Neutrophil (primary cell): Measurements from ENCODE around the gene NOX3.

Source experiments
- H3K27ac ChIP-seq: fragments of 200-600 bp; sonication (generic); 2 replicates; pipeline ENCODE4 v1.5.1; 2016; ENCODE audit warnings: mild to moderate bottlenecking, moderate library complexity
- H3K27me3 ChIP-seq: fragments of 200-600 bp; sonication (generic); 2 replicates; pipeline ENCODE4 v1.6.0; 2016; ENCODE audit warnings: mild to moderate bottlenecking
- H3K36me3 ChIP-seq: fragments of 200-600 bp; sonication (generic); 2 replicates; pipeline ENCODE4 v1.5.1; 2017
- H3K4me1 ChIP-seq, 2 experiments: fragments of 200-600 bp in 1 of 2; sonication (generic) in 1 of 2; 1 replicate in 1 of 2; 2 replicates in 1 of 2; pipeline versions ENCODE4 v1.5.1 to v1.6.1; 2013 to 2016; ENCODE audit warnings: low read depth in 1 of 2, low read length in 1 of 2, mild to moderate bottlenecking in 1 of 2, moderate library complexity in 1 of 2; ENCODE audit not compliant: control insufficient read depth in 1 of 2, insufficient read depth in 1 of 2
- H3K4me3 ChIP-seq, 2 experiments: fragments of 200-600 bp in 1 of 2; sonication (generic) in 1 of 2; 1 replicate in 1 of 2; 2 replicates in 1 of 2; pipeline ENCODE4 v1.5.1; 2013 to 2016; ENCODE audit warnings: low read depth in 1 of 2, low read length in 1 of 2, mild to moderate bottlenecking in 1 of 2, moderate library complexity in 1 of 2
- H3K9me3 ChIP-seq: fragments of 200-600 bp; sonication (generic); 2 replicates; pipeline ENCODE4 v1.5.1; 2016
- TF ChIP-seq, protein P1 (sequence below): fragments of 200-600 bp; sonication (generic); IDR thresholded peaks from 2 replicates; pipeline ENCODE4 v1.5.1; 2016; ENCODE audit warnings: antibody characterized with exemption

The NOX3 gene

DNA sequence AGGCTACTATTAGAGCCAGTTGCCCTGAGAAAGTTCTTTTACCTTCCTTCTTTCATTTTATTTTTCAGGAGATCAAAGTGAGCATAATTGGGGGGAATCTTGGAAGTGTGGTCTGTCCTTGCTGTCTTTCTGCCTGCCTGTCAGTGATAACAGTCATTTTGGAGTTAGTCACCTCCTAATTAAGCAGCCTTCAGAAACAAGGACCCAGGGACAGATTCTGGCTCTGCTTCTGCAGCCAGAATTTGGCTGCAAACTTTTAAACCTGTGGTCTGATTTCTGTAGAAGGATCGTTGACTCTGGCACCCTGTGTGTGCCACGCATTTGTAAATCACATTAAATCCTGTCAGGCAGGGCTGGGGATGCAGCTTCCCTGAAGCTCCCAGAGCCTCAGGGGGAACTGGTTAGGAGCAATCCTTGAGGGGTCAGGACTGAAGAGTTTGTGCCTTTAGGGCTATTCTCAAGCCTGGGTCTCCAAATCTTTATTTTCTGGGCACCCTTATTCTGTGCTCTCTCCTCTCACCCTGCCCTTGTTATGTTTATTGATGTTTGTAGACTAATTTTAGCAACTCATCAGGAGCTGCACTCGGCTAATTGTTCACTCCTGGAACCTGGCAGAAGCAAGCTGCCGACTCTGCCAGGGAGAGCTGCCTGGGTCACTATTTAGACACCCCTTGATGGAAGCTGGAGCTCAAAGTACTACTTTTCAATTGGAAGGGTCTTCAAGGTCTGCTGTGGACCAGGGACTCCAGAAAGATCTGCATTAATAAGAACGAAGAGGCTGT lies 6.8 kb downstream of the NOX3 start:
- H3K27ac ChIP-seq, result no peak overlapping the region
- no peaks in the 10 kb centered on the region for H3K36me3 ChIP-seq
- H3K27me3 ChIP-seq, result peaks cover 15% of the 10 kb centered on the region
- H3K9me3 ChIP-seq, result no peaks in the 10 kb centered on the region
- H3K4me1 ChIP-seq, result no peaks in the 10 kb centered on the region
- no peak overlapping the region for H3K4me3 ChIP-seq
- TF ChIP-seq, protein P1, sequence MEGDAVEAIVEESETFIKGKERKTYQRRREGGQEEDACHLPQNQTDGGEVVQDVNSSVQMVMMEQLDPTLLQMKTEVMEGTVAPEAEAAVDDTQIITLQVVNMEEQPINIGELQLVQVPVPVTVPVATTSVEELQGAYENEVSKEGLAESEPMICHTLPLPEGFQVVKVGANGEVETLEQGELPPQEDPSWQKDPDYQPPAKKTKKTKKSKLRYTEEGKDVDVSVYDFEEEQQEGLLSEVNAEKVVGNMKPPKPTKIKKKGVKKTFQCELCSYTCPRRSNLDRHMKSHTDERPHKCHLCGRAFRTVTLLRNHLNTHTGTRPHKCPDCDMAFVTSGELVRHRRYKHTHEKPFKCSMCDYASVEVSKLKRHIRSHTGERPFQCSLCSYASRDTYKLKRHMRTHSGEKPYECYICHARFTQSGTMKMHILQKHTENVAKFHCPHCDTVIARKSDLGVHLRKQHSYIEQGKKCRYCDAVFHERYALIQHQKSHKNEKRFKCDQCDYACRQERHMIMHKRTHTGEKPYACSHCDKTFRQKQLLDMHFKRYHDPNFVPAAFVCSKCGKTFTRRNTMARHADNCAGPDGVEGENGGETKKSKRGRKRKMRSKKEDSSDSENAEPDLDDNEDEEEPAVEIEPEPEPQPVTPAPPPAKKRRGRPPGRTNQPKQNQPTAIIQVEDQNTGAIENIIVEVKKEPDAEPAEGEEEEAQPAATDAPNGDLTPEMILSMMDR, result no peak

DNA sequence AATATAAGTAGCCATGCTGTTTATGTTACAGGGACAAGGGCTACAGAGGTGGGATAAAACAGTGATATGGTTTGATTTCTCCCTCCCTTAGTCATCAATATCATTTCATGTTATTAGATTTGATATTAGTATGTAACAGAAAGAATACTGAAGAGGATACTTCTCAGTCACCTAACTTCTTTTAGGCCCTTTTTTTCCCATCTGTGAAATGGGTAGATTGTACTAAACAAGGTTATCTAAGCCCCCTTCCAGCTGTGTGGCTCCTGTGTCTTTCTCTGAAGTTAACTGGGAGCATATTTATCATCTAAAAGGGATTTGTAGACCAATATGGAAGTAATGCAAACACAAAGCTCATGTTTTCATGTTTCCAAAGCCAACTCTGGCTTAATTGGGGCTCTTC lies 7.7 kb downstream of the NOX3 start:
- Histone ChIP-seq H3K4me1 (no peaks in the 10 kb centered on the region), H3K27ac (no peak overlapping the region), H3K9me3 (no peaks in the 10 kb centered on the region), H3K27me3 (peaks cover 15% of the 10 kb centered on the region), H3K36me3 (no peaks in the 10 kb centered on the region), H3K4me3 (no peak overlapping the region)
- TF ChIP-seq, protein P1, result no peak

DNA sequence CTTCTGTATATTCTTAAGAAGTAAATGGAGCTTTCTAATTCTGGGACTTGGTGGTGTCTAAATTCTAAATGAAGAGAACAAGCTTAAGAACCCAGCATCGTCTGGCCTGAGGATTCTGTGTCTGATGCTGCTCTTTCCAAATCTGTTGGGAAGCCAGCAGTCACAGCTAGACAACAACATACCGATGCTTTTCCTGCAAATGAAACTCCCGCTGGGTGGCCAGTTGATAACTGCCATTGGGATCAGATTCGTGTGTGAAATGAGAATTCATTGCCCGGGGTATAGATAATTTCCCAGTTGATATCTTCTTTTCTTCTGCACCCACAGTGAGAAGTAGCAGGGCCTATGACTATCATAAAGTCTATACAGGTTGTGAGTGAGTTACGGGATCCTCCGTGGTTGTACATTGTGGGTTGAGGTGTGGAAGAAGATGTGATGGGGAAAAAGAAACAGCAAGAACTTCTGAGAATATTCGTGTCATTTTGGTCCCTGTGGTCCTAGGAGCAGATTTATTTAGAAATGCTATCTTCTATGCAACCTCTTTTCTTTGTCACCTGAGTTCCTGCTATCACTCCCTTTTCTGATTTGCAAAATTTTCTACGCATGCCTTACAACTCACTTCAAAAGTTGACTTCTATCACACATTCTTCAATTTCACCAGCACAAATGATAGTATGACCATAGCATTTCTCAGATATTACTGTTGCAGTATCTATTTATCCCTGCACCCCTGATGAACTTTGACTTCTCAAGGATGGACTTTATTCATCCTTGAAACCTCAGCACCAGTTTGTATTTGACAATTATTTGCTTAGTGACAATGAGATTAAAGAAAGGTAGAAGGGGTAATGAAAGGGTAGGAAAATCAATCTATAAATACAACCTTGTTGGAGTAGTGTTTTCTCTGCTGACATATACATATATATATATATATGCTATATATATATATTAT lies 10.4 kb downstream of the NOX3 start:
- H3K9me3 ChIP-seq, result no peaks in the 10 kb centered on the region
- no peak overlapping the region for H3K27ac ChIP-seq
- TF ChIP-seq, protein P1, result no peak
- peaks cover 15% of the 10 kb centered on the region for H3K27me3 ChIP-seq
- H3K4me1 ChIP-seq, result no peaks in the 10 kb centered on the region
- no peaks in the 10 kb centered on the region for H3K36me3 ChIP-seq
- H3K4me3 ChIP-seq, result no peak overlapping the region

- Histone ChIP-seq H3K36me3 (no peaks in the 10 kb centered on the region), H3K27ac (no peak overlapping the region), H3K27me3 (peaks cover 8% of the 10 kb centered on the region), H3K9me3 (no peaks in the 10 kb centered on the region), H3K4me3 (no peak overlapping the region), H3K4me1 (no peaks in the 10 kb centered on the region)
- TF ChIP-seq, protein P1, result no peak
These were observed 11.3 kb downstream of the NOX3 start for GRCh38 chr6:155444120-155444917.

DNA sequence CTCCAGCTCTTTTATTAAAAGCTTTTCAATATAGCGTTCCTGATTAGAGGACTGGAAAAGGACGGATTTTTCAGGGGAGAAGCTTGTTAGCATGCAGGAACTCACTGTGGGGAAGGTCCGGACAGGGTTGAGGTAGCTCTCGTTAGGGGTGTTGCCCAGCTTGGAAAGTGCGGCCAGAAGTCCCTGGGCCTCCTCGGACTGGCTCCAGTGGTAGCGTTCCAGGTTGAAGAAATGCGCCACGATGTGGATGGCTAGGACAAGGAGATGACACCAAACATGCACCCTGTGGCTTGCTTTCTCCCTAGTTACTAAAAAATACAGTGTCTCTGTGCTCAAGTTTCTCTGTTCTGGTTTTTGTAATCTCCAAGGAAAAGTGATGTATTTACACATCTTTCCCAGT lies 12.5 kb downstream of the NOX3 start:
- TF ChIP-seq, protein P1, result no peak
- no peak overlapping the region for H3K27ac ChIP-seq

More for the DNA sequence above, 12.5 kb downstream of the NOX3 start:
- Histone ChIP-seq H3K36me3 (no peaks in the 10 kb centered on the region), H3K4me1 (no peaks in the 10 kb centered on the region), H3K27me3 (no peaks in the 10 kb centered on the region), H3K9me3 (no peaks in the 10 kb centered on the region), H3K4me3 (no peak overlapping the region)
